Retinal pigment epithelial cell (primary cell): Measurements from ENCODE around the gene MCTP2.

Source experiments
- DNase-seq: peaks from one replicate; pipeline ENCODE4 v3.0.0-alpha.2; 2010; ENCODE audit warnings: low read depth
- H3K4me3 ChIP-seq: 2 replicates; pipeline ENCODE4 v1.5.1; 2011; ENCODE audit warnings: mild to moderate bottlenecking, low read length, control low read depth, moderate library complexity
- CTCF ChIP-seq: conservative IDR thresholded peaks from 2 replicates; pipeline ENCODE4 v1.5.1; 2011; ENCODE audit warnings: low read depth, low read length, control low read depth, inconsistent platforms

The MCTP2 gene

DNA sequence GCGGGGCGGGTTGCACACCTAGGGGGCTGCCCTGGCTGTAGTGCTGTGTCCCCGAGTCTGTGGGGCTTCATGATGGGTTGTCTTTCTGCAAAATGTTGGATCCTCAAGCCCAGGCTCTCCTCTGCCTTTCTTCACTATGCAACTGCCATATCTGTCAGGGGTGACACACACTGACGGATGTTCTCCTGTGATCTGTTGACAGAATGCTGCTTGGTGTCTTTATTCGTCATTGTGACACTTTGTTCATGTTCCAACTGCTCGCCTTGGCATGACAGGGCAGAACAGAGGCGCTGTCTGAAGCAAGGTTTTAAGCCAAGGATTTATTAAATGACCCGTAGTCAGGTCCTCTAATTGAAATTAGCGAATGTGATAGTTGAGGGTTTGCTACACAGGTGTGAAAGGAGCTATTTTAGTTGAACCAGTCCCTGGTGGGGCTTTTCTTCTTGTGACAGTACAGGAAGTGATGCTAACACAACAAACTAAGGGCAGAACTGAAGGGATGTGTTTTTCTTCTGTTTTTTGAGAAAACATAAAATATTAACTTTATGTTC, 173.4 kb downstream of the MCTP2 start:
- no peak for DNase-seq
- H3K4me3 ChIP-seq: no peak overlapping the region
- TF ChIP-seq CTCF: no peak

DNA sequence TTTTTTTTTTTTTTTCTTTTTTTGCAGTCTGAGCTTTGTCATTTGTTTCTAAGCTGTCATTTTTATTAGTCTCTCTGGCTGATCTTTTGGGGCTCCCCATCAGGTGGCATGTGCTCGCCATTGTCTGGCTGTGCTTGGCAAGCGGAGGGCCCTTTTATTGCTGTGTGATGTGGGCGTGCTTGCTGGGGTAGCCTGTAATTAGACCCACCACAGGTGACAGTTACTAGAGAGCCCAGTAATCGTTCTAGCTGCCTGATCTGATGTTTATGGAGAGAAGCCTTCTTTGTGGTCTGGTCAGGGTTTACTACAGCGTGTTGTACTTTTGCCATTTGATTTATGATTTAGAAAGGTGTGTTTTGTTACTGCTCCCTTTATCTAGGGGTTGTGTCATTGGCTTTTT, 179.9 kb downstream of the MCTP2 start:
- no peak for TF ChIP-seq CTCF
- no peak for DNase-seq

GRCh38 chr15:94411846-94412245, 180.5 kb downstream of the MCTP2 start:
- H3K4me3 ChIP-seq: no peak overlapping the region
- DNase-seq: no peak
- no peak for TF ChIP-seq CTCF

More for the DNA sequence above, 179.9 kb downstream of the MCTP2 start:
- no peak overlapping the region for H3K4me3 ChIP-seq

- H3K4me3 ChIP-seq: no peak overlapping the region
- no peak for DNase-seq
- peak; percentile 45 for TF ChIP-seq CTCF
Observed at GRCh38 chr15:94412979-94413746, 181.8 kb downstream of the MCTP2 start.

DNA sequence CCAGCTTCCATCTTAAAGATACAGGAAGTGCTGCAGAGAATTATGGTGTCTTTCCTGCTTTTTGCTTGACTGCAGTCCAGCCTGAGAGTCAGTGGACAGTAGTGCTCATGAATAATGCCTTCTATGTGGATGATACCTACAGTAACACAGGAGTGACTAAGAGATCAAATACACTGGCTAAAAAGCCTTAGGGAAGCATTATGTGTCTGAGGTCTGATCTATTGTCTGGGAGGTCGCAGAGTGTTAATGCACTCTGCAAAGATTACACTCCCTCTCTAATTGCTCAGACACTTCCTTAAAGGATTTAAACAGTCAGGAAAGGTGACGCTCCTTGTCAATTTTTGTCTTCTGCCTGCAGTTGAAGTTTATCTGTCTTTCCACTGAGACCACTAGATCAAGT, 183.6 kb downstream of the MCTP2 start:
- no peak for DNase-seq
- no peak overlapping the region for H3K4me3 ChIP-seq
- no peak for TF ChIP-seq CTCF

DNA sequence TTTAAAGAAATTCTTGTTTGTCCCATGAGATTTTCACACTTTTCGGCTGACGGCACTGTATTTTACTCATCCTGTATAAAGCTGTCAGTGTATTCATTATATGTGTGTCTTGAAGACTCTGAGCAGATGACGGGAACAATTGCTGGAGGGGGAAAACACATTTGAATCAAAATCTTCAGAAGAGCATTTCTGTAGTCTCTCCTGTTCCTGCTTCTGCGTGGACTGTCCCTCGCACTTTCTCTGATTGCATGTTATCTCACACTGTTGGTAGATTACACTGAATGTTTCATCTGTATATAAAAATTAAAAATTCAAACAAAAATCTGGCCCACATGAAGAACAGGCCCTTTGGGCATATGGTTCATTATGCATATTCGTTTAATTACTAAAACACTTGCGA, 184.9 kb downstream of the MCTP2 start:
- DNase-seq: no peak
- no peak overlapping the region for H3K4me3 ChIP-seq
- TF ChIP-seq CTCF: no peak

DNA sequence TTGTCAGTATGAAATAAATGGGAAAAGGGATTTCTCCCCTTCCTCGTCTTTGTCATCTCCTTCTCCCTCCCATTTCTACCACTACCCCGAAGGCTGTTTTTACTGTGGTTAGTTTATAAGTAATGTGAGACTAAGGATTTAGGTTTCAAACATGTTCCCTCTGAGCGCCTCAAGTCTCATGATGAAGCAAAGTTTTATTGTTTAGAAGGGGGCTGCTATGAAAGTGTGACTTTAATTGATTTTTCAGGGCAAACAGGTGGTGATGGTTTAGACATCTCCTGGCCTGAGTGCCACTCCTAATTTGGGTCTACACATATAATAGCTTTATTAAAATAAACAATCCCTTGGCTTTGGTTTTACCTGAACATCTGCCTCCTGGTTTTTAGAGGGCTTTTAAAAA, 185.5 kb downstream of the MCTP2 start:
- TF ChIP-seq CTCF: no peak
- no peak overlapping the region for H3K4me3 ChIP-seq
- DNase-seq: no peak
